ENCODE data around the gene ROCK2.

DNA sequence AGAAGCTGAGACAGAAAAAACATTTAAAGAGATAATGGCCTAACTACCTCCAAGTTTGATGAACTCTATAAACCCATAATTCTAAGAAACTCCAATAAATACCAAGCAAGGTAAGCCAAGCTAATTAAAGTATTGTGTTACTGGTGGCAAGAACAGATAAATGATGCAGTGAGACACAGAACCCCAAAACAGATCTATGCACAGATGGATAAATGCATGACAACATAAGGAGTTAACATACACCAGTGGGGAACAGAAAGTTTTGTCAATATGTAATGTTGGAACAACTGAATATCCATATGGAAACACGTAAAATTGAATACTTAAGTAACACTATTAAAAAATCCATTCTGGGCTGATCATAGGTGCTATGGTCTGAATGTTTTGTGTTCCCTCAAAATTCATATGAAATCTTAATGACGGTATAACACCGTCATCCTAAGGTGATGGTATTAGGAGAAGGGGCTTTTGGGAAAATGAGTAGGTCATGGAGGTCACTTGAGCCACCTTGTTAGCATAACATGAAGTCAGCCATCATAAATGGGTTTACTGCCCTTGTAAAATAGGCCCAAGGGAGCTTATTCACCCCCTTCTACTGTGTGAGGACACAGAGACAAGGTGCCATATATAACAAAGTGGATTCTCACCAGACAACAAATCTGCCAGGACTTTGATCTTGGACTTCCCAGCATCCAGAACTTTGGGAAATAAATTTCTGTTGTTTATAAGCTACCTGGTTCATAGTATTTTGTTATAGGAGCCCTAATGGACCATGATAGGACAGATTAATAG lies 102.8 kb downstream of the ROCK2 start:
- TF ChIP-seq, protein P1, sequence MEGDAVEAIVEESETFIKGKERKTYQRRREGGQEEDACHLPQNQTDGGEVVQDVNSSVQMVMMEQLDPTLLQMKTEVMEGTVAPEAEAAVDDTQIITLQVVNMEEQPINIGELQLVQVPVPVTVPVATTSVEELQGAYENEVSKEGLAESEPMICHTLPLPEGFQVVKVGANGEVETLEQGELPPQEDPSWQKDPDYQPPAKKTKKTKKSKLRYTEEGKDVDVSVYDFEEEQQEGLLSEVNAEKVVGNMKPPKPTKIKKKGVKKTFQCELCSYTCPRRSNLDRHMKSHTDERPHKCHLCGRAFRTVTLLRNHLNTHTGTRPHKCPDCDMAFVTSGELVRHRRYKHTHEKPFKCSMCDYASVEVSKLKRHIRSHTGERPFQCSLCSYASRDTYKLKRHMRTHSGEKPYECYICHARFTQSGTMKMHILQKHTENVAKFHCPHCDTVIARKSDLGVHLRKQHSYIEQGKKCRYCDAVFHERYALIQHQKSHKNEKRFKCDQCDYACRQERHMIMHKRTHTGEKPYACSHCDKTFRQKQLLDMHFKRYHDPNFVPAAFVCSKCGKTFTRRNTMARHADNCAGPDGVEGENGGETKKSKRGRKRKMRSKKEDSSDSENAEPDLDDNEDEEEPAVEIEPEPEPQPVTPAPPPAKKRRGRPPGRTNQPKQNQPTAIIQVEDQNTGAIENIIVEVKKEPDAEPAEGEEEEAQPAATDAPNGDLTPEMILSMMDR (IDR thresholded peaks at IDR 0.05; ENCODE audit: low read depth, low read length): no peak
- no peak for TF ChIP-seq POLR2A (IDR thresholded peaks at IDR 0.05; ENCODE audit: extremely low read depth, insufficient read length)
